Measurements from ENCODE around the gene CACTIN.
"Not testable (repeated sequence)": the region's sequence is repeated elsewhere in the genome, so short reads cannot be mapped to it uniquely, and the experiment has no call there.

Gene CACTIN

DNA sequence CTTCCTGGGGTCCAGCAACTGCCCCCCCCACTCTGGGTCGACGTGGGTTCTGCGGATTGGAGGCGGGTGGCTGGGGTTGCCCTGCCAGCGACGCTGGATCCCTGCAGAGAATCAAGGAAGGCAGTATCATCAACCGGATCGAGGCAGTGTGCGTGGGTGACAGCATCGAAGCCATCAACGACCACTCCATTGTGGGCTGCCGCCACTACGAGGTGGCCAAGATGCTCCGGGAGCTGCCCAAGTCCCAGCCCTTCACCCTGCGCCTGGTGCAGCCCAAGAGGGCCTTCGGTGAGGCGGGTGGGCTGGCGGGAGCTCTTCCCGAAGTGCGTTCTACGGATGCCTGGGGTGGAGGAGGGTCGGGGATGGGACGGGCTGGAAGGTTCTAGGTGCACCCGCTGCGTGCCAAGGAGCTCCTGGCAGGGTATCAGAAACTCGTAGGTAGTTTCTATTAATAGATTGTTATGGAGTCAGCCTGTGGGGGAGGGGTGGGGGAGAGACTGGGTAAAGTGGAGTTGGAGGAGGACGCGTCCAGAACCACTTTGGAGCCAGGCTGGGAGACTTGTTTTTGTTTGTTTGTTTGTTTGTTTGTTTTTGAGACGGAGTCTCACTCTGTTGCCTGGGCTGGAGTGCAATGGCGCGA, 39.8 kb downstream of the CACTIN start:
- H3K4me3 ChIP-seq (ENCODE audit: control insufficient read depth, low read depth, low read length): no peak overlapping the region
- DNase-seq (ENCODE audit: low read depth): no peak
- TF ChIP-seq CTCF (conservative IDR thresholded peaks at IDR 0.05; ENCODE audit: control insufficient read depth, insufficient read depth, low read depth, low read length): no peak

DNA sequence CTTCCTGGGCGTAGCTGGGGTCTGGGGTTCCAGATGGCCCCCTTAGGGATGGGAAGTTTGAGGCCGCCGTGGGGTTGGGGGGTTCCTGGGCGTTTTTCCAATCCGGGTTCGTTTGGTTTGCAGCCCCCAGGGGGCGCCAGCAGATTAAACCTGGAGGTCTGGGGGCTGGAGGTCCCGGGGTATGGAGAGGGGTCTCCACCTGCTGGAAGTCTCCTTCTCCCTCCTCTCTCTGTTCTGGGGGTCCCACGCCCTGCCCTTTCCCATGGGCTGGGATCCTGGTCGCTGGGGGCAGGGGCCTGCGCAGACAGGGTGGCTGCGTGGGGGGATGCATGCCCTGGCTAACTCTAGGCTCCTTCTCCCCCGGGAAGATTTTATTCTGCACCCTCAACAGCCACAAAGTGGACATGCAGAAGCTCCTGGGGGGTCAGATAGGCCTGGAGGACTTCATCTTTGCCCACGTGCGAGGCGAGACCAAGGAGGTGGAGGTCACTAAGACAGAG, 40.4 kb downstream of the CACTIN start:
- no peak overlapping the region for H3K4me3 ChIP-seq (ENCODE audit: control insufficient read depth, low read depth, low read length)
- TF ChIP-seq CTCF (conservative IDR thresholded peaks at IDR 0.05; ENCODE audit: control insufficient read depth, insufficient read depth, low read depth, low read length): peak; percentile 33
- DNase-seq (ENCODE audit: low read depth): no peak

DNA sequence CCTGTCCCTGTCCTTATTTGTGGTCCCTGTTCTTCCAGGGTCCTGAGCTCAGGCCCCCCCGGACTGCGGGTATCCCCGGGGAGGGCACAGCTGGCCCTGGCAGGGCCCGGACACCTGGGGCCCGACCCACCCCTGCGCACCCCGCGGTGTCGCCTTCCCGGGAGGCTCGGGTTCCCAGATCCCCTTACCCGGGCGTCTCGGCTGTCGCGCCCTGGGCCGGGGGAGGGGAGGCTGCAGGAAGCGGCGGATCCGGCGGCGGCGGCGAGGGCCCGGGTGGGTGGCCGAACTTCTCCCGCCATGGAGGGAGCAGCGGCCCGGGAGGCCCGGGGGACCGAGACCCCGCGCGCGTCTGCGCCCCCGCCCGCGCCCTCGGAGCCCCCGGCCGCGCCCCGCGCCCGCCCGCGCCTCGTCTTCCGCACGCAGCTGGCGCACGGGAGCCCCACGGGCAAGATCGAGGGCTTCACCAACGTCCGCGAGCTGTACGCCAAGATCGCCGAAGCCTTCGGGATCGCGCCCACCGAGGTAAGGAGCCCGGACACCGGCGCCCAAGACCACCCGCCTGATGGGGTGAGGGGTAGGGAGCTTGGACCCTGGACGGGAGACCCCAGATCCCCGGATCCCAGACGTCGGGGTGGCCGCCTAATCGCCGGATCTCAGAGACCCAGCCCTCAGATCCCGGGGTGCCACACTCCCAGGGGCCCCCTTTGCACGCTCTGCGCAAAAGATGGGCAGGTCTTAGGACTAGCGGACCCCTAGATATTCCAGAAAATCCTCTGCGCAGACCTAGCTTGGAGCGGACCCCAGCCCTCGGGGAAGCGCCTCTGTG, 41.1 kb downstream of the CACTIN start, which contains the start of gene GIPC3:
GIPC3 (plus strand) TSS at position 178 of the 826 bp plus-strand sequence; CDS start at position 298, 120 bp downstream.
- DNase-seq (ENCODE audit: low read depth): no peak
- H3K4me3 ChIP-seq (ENCODE audit: control insufficient read depth, low read depth, low read length): no peak within 1 kb of the TSS
- no peak for TF ChIP-seq CTCF (conservative IDR thresholded peaks at IDR 0.05; ENCODE audit: control insufficient read depth, insufficient read depth, low read depth, low read length)

DNA sequence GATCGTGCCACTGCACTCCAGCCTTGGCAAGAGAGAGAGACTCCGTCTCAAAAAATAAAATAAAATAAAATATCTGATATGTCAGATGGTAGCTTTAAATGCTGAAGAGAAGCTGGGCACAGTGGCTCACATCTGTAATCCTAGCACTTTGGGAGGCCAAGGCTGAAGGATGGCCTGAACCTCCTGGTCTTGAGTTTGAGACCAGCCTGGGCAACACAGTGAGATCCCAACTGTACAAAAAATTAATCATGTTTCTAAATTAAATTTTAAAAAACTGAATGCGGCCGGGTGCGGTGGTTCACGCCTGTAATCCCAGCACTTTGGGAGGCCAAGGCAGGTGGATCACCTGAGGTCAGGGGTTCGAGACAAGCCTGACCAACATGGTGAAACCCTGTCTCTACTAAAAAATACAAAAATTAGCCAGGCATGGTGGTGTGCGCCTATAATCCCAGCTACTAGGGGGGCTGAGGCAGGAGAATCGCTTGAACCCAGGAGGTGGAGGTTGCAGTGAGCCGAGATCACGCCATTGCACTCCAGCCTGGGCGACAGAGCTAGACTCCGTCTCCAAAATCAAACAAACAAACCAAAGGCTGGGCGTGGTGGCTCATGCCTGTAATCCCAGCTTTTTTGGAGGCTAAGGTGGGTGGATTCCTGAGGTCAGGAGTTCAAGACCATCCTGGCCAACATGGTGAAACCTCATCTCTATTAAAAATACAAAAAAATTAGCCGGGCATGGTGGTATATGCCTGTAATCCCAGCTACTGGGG, 42.4 kb downstream of the CACTIN start:
- not testable (repeated sequence) for DNase-seq (ENCODE audit: low read depth); H3K4me3 ChIP-seq (ENCODE audit: control insufficient read depth, low read depth, low read length)

GRCh38 chr19:3581792-3582191, 44.8 kb downstream of the CACTIN start:
- not testable (repeated sequence) for H3K4me3 ChIP-seq (ENCODE audit: control insufficient read depth, low read depth, low read length); DNase-seq (ENCODE audit: low read depth)

GRCh38 chr19:3580156-3580934, 46.2 kb downstream of the CACTIN start:
- no peak for TF ChIP-seq CTCF (conservative IDR thresholded peaks at IDR 0.05; ENCODE audit: control insufficient read depth, insufficient read depth, low read depth, low read length)
- peak; percentile 98 for DNase-seq (ENCODE audit: low read depth)
- no peak overlapping the region for H3K4me3 ChIP-seq (ENCODE audit: control insufficient read depth, low read depth, low read length)

- no peak overlapping the region for H3K4me3 ChIP-seq (ENCODE audit: control insufficient read depth, low read depth, low read length)
- DNase-seq (ENCODE audit: low read depth): no peak
- TF ChIP-seq CTCF (conservative IDR thresholded peaks at IDR 0.05; ENCODE audit: control insufficient read depth, insufficient read depth, low read depth, low read length): no peak
Measured at GRCh38 chr19:3578390-3578789, 48.2 kb downstream of the CACTIN start.

All from fibroblast of mammary gland (primary cell).